ENCODE results near the gene NACC2.

DNA sequence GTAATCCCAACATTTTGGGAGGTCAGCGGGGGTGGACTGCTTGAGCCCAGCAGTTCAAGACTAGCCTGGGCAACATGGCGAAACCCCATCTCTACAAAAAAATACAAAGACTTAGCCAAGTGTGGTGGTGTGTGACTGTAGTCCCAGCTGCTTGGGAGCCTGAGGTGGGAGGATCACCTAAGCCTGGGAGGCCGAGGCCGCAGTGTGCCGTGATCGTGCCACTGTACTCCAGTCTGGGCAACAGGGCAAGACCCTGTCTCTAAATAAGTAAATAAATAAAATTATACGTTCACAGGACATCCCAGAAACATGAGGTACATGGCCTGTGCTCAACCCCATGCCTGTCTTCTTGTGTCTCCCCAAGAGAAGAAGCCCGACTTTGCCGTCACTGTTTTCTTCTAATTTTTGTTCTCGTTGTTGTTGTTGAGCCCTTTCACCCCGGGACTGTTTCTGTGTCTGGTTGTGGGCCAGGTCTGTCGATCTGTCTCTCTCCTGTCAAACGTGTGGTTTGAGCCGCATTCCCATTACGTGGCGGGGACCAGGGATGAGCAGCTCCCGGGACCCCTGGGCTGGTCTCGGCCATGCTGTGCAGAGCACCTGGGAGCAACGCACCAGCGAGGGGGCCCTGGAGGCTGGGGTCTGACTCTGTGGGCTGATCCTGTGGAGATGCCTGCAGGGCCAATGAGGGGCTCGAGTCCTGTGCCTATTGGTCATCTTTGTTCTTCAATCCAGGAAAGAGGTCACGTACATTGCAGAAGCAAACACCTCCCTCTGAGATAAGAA, 32.2 kb downstream of the NACC2 start:
- TF ChIP-seq, protein P1, sequence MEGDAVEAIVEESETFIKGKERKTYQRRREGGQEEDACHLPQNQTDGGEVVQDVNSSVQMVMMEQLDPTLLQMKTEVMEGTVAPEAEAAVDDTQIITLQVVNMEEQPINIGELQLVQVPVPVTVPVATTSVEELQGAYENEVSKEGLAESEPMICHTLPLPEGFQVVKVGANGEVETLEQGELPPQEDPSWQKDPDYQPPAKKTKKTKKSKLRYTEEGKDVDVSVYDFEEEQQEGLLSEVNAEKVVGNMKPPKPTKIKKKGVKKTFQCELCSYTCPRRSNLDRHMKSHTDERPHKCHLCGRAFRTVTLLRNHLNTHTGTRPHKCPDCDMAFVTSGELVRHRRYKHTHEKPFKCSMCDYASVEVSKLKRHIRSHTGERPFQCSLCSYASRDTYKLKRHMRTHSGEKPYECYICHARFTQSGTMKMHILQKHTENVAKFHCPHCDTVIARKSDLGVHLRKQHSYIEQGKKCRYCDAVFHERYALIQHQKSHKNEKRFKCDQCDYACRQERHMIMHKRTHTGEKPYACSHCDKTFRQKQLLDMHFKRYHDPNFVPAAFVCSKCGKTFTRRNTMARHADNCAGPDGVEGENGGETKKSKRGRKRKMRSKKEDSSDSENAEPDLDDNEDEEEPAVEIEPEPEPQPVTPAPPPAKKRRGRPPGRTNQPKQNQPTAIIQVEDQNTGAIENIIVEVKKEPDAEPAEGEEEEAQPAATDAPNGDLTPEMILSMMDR (IDR thresholded peaks at IDR 0.05): no peak
- TF ChIP-seq POLR2A (IDR thresholded peaks at IDR 0.05) (no peak), POLR2AphosphoS5 (IDR thresholded peaks at IDR 0.05) (no peak), EP300 (IDR thresholded peaks at IDR 0.05; ENCODE audit: low read depth) (no peak)
